GM13976 (cell line): ENCODE results near the gene IL11.

ENCODE experiments used
- DNase-seq: peaks from one replicate; pipeline ENCODE4 v3.0.0; 2012; ENCODE audit warnings: low spot score
- in situ Hi-C: fragments of 300-500 bp; cut with MboI; formaldehyde crosslinking; loops from one replicate; pipeline ENCODE4 v1.12.0; 2022; ENCODE audit warnings: low sequenced_read_pairs, mixed read lengths, inconsistent platforms; ENCODE audit not compliant: unreplicated experiment
- TF ChIP-seq, protein P1 (sequence below): IDR thresholded peaks from 2 replicates; pipeline ENCODE4 v1.5.1; 2012; ENCODE audit warnings: borderline replicate concordance, mild to moderate bottlenecking; ENCODE audit not compliant: insufficient read depth; ENCODE audit errors: extremely low read depth, missing control alignments, control extremely low read depth

The IL11 gene

DNA sequence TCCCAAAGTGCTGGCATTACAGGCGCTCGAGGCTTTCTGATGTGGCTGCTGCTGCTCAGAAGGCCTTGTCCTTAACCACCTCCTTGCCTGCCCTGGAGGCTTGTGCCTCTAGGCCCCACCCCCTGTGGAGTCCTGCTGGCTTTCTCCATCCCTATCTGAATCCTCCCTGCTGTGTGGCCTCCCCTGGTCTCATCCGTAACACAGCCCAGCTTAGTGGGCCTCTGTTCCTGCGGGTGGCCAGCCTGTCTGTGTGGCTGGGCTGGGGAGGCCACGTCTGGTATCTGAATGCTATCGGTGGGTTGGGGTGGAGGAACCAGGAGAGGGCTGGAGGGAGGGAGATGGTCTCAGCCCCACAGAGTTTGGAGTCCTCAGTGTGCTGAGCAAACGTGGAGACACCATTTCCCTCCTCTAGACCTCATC is 20.2 kb upstream of the IL11 start:
- in situ Hi-C loops: no loop called here
- DNase-seq: no peak
- TF ChIP-seq, protein P1, sequence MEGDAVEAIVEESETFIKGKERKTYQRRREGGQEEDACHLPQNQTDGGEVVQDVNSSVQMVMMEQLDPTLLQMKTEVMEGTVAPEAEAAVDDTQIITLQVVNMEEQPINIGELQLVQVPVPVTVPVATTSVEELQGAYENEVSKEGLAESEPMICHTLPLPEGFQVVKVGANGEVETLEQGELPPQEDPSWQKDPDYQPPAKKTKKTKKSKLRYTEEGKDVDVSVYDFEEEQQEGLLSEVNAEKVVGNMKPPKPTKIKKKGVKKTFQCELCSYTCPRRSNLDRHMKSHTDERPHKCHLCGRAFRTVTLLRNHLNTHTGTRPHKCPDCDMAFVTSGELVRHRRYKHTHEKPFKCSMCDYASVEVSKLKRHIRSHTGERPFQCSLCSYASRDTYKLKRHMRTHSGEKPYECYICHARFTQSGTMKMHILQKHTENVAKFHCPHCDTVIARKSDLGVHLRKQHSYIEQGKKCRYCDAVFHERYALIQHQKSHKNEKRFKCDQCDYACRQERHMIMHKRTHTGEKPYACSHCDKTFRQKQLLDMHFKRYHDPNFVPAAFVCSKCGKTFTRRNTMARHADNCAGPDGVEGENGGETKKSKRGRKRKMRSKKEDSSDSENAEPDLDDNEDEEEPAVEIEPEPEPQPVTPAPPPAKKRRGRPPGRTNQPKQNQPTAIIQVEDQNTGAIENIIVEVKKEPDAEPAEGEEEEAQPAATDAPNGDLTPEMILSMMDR: no peak

- in situ Hi-C loops: no loop called here
- TF ChIP-seq, protein P1: no peak
- DNase-seq: no peak
Observed at GRCh38 chr19:55389386-55390317, 19.4 kb upstream of the IL11 start.

GRCh38 chr19:55387736-55388497 is 17.7 kb upstream of the IL11 start:
- TF ChIP-seq, protein P1: no peak
- in situ Hi-C loops: no loop called here
- DNase-seq: no peak

GRCh38 chr19:55386493-55386971 is 16.3 kb upstream of the IL11 start:
- in situ Hi-C loops: no loop called here
- TF ChIP-seq, protein P1: no peak
- DNase-seq: no peak

DNA sequence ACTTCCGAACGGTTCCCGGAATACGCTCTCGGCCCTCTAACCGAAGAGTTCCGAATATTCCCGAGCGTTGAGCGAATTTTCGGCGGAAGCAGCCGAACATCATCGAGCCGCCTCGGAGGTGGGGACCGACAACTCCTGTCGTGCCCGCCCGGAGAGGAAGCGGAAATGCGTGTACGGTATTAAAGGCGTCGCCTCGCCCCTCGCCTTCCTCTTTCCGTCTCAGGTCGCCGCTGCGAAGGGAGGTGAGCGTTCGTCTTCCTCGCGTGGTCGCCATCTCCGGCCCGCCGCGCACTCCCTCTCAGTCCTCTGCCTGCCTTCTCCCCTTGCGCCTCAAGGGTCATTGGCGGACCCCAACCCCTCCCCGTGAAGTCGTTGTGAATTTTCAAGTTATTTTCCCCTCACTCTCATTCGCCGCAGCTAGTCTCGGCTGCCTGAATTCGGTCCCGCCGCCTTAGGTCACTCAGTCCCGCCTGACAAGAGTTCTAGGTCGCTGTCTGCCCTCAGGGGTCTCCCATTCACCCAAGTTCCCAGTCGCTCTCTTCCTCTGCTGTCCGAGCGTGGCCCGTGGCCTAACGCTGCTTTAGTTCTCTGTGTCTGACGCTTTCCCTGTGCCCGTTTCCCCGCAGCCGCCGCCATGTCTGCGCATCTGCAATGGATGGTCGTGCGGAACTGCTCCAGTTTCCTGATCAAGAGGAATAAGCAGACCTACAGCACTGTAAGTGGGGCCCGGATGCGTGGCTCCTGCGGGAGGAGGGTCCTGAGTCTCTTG is 15.6 kb upstream of the IL11 start, which contains the start of gene RPL28:
Gene RPL28, plus strand, starts transcription at position 209 of the 769 bp plus-strand sequence. Its CDS starts 426 bp downstream, at position 635.
- TF ChIP-seq, protein P1: no peak
- in situ Hi-C loops: no loop called here
- DNase-seq: peak; percentile 97

DNA sequence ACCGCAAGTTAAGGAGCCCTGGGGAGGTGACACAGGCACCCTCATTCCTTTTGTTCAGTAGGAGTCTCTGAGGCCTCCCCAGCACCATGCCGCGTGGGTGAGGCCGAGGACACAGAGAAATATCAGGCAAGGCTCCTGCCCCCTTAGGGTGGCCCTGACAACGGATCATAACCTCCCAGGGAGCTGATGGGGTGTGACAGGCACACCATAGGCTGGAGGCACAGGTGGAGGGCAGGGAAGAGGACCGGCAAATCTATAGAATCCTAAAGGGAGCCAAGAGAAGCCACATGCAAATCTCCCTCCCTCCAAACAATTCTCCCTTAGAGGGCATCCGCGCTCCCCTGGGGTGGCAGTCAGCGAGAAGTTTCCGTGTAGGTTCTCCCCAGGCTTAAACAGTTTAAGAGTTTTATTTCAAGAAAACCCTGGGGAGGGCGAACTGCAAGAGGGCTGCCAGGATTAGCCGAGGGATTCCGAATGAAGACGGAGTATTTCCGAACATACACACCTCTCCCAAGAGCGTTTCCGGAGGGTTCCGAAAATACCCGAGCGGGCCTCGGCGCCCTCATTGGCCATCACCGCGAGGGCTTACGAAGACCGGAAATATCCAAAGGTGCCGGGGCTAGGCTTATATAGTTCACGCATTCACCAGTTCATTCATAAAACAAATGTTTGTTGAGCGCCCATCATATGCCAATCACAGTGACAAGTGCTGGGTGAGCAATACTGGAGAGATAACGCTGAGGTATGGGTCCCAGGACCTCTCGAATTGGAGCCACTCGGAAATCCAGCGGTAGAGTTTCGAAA is 14.9 kb upstream of the IL11 start:
- DNase-seq: peak; percentile 95
- TF ChIP-seq, protein P1: no peak
- in situ Hi-C loops: no loop called here
